ENCODE data around the gene HOXD11.

DNA sequence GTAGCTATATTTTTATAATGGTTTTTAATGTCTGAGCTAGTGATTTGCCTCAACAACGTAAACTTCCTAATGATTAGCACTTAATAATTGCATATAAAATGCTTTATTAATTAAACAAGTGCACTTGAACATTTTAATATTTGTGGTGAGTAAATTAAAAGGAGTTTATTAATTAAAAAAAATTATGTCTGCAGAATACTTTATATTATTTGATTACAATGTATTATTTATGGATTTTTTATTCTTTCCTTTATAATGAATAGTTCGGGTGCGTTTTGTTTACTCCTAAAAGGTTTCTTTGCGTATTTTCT, 24.7 kb downstream of the HOXD11 start:
- TF ChIP-seq, protein P1, sequence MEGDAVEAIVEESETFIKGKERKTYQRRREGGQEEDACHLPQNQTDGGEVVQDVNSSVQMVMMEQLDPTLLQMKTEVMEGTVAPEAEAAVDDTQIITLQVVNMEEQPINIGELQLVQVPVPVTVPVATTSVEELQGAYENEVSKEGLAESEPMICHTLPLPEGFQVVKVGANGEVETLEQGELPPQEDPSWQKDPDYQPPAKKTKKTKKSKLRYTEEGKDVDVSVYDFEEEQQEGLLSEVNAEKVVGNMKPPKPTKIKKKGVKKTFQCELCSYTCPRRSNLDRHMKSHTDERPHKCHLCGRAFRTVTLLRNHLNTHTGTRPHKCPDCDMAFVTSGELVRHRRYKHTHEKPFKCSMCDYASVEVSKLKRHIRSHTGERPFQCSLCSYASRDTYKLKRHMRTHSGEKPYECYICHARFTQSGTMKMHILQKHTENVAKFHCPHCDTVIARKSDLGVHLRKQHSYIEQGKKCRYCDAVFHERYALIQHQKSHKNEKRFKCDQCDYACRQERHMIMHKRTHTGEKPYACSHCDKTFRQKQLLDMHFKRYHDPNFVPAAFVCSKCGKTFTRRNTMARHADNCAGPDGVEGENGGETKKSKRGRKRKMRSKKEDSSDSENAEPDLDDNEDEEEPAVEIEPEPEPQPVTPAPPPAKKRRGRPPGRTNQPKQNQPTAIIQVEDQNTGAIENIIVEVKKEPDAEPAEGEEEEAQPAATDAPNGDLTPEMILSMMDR (conservative IDR thresholded peaks at IDR 0.05 in 1 of 2, IDR thresholded peaks at IDR 0.05 in 1 of 2; ENCODE audit: extremely low read depth in 1 of 2, insufficient read depth in 1 of 2, low read depth in 1 of 2, low read length in 2 of 2), result no peak
- TF ChIP-seq EZH2 (IDR thresholded peaks at IDR 0.05; ENCODE audit: borderline replicate concordance, low read length), result no peak

Data from mammary epithelial cell (primary cell).